Sciatic nerve (tissue), 2 donors: ENCODE measurements around the gene TMC7. TPM values are rescaled to one million over a fixed set of nuclear protein-coding genes. Genes with fewer than 3 reads are reported as not detected.
"Not testable (repeated sequence)": the region's sequence is repeated elsewhere in the genome, so short reads cannot be mapped to it uniquely, and the experiment has no call there.

Experiments used
- ATAC-seq: fragments of 200-7000 bp; cut with Tn5 transposase; one replicate; pipeline ENCODE4 v1.9.1; 2020; ENCODE audit warnings: mild to moderate bottlenecking, moderate library complexity
- DNase-seq: peaks from one replicate; pipeline ENCODE4 v3.0.0-alpha.2; 2020; ENCODE audit warnings: low spot score
- intact Hi-C: fragments of 100-400 bp; cut with DNase I; formaldehyde crosslinking; loops from one replicate; pipeline ENCODE4 v1.14.2; 2022
- total RNA-seq: library from RNA; stranded (reverse); fragmentation: NEBNext Ultra II Directional; extraction: Animal tissue kit (Norgen Biotek cat#: 25700); gene quantifications from one replicate; pipeline ENCODE4 v1.2.1, GENCODE V29; 2021
- donor health status: DM: no; HTN: no; CAD: no.
- donor health status: DM: no; HTN: no; CAD: no.

TMC7 gene
- total RNA-seq: 9.6 TPM

DNA sequence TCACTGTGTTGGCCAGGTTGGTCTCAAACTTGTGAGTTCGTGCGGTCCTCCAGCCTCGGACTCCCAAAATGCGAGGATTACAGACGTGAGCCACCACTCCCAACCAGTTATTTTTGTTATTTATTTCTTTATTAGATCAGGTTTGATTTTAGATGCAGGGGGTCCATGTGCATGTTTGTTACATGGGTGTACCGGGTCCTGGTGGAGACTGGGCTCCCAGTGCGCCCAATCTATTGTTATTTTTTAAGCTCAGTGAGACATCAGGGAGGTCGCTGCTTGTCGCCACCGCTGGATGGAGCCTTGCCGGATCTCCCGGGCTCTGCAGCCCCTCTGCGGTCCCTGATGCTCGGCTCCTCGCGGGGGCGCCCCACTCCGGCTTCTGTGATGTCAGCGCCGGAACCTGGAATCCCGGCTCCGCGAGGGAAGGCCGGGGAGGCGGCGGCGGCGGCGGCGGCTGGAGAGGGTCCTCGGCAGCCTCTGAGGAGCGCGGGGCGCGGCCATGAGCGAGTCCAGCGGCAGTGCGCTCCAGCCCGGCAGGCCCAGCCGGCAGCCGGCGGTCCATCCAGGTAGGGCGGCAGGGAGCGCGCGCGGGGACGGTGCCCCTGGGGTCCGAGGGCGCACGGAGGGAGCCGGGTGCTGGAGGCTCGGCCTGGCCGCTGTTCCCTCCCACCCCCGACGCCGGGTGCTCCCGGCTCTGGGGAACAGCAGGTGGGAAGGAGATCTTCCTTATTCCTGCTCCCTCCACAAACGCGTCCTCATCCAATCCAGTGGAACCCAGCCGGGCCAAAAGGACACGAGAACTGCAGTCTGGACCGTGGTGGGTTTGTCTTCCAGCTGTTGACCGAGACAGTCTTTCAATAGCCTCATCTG is at the start of gene TMC7:
Gene TMC7, plus strand, starts transcription at position 370 of the 870 bp plus-strand sequence. Its CDS starts 130 bp downstream, at position 500.
- intact Hi-C loops: loop anchor here (5.0 kb wide), 1 partner anchor 89 kb away; no protein-coding TSS in a partner anchor
- DNase-seq (peak; percentile 85), ATAC-seq (peak; percentile 79)

DNA sequence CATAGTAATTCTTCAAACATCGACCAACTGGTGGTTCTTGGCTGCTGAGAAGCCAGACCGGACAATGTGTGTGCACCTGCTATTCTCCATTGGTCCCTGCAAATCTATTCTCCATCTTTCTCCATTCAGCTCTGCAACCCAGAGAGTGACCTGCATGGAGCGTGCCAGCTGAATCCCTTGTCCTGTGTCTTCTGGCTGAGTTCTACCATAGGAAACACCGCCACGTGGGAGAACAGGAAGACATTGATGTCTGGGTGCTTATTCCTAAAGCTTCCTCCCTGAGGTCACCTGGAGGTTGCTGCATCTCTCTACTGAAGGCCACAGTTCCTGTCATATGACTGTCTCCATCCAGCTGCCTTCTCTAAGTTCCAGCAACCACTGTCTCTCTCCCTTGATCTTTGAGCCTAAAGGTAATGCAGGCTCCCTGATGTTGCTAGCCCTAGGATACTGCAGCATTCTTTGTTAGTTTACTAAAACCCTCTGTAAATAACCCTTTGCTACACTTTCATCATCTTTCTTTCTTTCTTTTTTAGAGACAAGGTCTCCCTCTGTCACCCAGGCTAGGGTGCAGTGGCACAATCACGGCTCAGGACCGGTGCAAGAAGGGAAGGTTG is 46.9 kb upstream of the TMC7 start:
- intact Hi-C loops: no loop called here
- no peak for DNase-seq
- no peak for ATAC-seq

DNA sequence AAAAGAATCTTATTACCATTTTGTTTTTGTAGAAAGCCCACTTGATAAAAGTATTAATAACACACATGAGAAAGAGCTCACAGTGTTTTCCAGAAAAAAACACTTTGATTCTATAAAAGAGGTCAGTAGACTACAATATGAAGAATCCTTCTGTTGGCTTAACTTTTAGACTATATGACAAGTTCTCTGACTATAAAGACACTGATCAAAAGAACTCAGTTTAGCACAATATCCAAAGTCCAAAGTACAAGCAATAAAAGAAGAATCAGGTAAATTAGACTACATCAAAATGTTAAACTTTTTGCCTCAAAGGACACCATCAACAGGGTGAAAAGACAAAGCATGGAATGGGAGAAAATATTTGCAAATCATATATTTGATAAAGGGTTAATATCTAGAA is 46.3 kb upstream of the TMC7 start:
- ATAC-seq (no peak), DNase-seq (no peak)
- intact Hi-C loops: no loop called here

DNA sequence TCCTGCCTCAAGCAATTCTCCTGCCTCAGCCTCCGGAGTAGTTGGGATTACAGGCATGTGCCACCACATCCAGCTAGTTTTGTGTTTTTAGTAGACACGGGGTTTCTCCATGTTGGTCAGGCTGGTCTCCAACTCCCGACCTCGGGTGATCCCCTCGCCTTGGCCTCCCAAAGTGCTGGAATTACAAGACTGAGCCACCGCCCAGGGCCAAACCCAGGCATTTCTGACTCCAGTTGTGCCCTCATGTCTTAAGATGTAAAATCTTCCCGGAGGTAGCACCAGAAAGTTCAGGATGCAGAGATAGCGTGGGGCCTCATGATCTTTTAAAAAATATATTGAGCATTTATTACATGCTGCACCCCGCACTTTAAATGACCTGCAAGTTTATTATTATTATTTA is 44.7 kb upstream of the TMC7 start:
- intact Hi-C loops: no loop called here
- no peak for DNase-seq

DNA sequence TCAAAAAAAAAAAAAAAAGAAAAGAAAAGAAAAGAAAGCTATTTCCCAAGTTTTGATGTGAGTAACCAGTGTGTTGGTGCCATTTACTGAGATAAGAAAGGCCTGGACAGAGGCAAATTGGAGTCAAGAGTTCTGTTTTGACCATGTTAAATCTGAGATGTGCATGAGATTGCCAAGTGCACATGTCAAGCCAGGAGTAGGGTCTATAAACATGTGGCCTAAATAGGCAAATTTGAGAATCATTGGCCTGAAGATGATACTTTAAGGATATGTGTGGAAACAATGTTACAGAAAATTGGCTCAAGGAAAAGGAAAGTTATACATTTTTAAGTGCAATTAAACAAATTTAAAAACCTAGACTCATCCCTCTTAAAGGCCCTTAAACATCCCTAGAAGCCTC is 42.3 kb upstream of the TMC7 start:
- DNase-seq: no peak
- intact Hi-C loops: no loop called here
- ATAC-seq: no peak

More for the DNA sequence above, 44.7 kb upstream of the TMC7 start:
- no peak for ATAC-seq

DNA sequence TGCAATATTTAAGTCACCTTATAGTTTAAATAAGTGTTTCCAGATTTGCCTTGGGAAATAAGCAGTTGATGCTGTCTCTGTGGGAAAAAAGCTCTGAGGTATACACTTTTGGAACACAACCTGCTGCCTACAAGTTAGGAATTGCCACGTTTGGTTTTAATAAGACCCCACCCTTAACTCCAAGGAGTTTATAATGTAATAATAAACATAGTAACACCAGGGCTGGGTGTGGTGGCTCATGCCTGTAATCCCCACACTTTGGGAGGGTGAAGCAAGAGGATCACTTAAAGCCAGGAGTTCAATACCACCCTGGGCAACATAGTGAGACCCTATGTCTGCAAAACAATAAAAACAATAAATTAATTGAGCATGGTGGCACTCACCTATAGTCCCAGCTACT is 41.7 kb upstream of the TMC7 start:
- DNase-seq (no peak), ATAC-seq (no peak)
- intact Hi-C loops: no loop called here

DNA sequence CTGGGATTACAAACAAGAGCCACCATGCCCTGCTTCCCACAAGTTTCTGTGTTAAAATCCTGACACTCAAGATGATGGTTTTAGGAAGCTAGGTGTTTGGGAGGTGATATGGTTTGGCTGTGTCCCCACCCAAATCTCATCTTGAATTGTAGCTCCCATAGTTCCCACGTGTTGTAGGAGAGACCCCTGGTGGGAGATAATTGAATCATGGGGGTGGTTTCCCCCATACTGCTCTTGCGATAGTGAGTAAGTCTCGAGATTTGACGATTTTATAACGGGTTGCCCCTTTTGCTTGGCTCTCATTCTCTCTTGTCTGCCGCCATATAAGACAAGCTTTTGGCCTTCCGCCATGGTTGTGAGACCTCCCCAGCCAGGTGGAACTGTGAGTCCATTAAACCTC is 40.3 kb upstream of the TMC7 start:
- ATAC-seq: no peak
- intact Hi-C loops: no loop called here
- no peak for DNase-seq

DNA sequence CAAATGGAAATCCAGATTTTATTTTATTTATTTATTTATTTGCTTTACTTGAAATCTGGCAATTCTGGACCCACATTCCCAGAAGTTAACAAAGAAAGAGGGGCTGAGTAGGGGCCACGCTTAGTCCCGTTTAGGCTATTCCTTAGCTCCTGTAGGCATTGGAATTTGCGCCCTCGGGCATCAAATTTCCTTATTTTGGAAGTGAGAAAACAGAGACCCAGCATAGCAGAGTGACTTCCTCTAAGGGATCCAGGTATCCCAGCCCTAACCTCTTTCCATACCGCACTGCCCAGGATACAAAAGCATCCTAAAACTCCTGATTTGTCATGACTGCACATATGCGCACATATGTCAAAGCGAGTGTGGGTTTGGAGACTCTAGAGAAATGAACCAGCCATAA is 38.5 kb upstream of the TMC7 start:
- ATAC-seq: no peak
- no peak for DNase-seq
- intact Hi-C loops: no loop called here

DNA sequence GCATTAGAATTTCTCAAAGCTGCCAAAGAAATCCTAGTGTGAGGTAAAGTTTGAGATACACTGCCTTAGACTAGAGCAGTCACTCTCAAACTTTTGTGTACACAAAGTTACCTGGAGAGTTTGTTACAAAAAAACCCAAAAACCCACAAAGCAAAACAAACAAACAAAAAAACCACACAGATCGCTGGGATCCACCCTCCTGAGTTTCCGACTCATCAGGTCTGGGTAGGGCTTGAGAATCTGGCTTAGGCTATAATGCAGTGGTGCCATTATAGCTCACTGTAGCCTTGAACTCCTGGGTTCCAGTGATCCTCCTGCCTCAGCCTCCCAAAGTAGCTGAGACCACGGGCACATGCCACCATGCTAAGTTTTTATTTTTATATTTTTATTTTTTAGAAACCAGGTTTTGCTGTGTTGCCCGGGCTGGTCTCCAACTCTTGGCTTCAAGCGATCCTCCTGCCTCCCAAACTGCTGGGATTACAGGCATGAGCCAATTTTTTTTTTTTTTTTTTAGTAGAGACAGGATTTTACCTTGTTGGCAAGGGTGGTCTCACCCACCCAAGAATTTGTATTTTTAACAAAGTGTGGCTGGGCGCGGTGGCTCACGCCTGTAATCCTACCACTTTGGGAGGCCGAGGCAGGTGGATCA is 35.2 kb upstream of the TMC7 start:
- intact Hi-C loops: no loop called here
- DNase-seq (no peak), ATAC-seq (no peak)

DNA sequence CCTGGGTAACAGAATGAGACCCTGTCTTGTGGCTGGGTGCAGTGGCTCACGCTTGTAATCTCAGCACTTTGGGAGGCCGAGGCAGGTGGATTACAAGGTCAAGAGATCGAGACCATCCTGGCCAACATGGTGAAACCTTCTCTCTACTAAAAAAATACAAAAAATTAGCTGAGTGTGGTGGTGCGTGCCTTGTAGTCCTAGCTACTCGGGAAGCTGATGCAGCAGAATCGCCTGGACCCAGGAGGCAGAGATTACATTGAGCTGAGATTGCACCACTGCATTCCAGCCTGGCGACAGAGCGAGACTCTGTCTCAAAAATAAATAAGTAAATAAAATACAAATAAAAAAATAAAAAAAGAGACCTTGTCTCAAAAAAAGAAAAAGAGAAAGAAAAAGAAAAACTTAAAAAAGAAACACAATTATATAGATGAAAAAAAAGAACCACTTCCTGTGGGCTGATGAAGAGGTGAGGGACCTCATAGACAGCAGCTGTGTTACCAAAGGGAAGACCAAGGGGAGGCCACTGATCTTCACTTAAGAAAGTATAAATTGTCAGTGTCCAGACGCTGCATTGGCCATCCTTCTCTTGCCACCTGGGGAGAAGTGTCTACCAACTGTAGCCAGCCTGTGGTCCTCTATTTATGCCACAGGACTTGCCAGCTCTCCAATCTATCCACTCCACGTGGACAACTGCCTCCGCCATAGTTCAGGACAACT is 33.1 kb upstream of the TMC7 start:
- intact Hi-C loops: no loop called here
- ATAC-seq (no peak), DNase-seq (no peak)

DNA sequence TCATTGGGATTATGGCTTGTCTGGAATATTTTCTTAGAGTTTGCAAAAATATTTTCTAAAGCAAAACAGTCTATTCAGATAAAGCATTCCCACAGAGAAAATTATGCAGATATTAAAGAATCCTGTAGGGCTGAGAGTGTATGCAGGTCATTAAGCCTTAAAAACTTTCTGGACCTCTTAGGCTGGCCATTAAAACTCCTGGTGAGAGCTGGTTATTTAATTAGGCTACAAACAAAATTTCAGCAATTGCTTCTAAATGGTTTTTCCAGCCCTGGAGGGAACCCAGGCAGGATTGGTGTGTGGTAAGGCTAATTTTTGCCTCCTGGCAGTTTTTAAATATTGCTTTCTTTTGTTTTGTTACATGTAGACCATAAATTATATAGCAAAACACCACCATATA is 30.2 kb upstream of the TMC7 start:
- DNase-seq (no peak), ATAC-seq (no peak)
- intact Hi-C loops: no loop called here

DNA sequence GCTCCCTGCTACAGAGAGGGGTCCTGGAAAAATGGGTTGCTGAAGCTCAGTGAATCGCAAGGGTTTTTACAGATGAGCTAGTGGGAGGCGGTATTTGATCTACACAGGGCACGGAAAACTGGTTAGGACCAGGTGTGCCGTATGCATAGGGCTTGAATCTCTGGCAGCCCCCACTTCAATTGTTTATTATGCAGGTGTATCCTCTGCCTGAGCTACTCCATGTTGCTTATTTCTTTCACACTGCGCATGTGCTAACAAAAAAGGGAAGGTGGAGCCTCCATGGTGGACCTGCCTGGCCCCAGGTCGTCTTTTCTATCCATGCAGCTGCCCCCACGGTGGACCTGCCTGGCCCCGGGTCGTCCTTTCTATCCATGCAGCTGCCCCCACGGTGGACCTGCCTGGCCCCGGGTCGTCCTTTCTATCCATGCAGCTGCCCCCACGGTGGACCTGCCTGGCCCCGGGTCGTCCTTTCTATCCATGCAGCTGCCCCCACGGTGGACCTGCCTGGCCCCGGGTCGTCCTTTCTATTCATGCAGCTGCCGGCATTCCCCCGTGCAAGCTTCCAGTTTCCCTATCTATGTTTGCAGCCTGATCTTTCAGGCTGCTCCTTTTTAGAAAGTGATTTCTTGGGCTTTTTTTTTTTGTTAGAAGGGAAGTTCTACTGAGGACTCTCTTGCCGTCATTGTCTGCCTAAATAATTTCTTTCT is 27.7 kb upstream of the TMC7 start:
- intact Hi-C loops, ATAC-seq, DNase-seq: not testable (repeated sequence)

DNA sequence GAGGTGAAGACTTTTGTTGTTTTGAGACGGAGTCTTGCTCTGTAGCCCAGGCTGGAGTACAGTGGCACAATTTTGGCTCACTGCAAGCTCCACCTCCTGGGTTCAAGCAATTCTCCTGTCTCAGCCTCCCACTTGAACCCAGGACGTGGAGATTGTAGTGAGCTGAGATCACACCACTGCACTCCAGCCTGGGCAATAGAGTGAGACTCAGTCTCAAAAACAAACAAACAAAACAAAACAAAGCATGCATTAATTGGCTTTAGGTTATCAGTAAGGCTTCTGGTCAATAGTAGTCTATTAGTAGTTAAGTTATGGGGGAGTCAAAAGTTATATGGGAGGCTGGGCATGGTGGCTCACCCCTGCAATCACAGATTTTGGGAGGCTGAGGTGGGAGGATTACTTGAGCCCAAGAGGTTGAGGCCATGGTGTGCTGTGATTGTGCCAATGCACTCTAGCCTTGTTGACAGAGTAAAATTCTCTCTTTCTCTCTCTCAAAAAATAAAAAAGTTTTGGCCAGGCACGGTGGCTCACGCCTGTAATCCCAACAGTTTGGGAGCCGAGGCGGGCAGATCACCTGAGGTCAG is 27.0 kb upstream of the TMC7 start:
- intact Hi-C loops, DNase-seq, ATAC-seq: not testable (repeated sequence)

DNA sequence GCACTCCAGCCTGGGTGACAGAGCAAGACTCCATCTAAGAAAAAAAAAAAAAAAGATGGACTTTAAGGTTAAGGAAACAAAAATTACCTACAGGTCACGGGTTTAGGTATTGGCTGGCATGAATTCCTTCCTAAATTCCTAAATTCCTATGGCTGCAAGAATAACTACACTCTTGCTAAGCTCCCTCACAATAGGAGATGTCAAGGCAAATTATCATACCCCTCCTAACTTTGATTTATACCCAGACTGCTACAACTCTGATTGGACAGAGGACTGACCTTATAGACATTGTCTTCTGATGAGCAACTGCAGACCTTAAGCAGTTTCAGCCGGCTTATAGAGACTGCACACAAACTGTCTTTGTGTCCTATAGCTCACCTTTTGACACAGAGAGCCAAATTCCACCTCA is 25.1 kb upstream of the TMC7 start:
- intact Hi-C loops: no loop called here
- DNase-seq: no peak
- no peak for ATAC-seq

DNA sequence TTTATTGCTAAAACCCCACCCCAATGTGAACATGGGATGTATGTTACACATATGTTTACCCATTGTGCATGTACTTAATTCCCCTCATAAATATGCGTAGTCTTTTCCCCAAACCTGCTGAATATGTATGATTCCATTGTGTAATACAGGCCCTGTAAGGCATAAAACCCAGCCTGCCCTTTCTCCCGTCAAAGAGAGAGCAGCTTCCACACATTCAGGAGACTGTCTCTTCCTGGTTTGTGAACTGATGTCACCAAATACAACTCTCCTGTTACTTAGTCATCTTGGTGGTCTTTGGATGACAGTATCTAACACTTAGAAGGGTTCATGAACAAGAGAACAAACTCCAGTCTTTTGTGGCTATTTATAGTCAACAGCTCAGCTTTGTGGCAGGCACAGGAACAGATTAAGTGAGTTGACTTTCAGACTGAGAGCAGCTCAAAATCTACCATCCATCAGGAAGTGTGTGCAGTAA is 24.7 kb upstream of the TMC7 start:
- no peak for DNase-seq
- intact Hi-C loops: no loop called here
- no peak for ATAC-seq

DNA sequence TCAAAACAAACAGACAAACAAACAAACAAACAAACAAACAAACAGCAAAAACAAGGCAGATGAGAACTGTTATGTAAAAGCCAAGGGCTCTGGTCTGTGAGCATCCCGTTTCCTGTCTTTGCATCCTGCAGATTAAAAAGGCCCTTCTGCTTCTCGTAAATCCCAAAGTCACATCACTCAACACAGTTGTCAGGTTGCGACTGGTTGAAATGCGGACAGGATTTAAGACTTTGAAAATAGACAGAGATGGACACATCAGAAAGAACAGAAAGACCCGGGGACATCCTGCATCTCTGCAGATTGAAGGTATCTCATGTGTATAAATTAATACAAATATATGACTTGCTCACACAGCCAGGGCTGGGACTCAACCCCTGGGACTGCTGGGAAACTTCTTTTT is 18.2 kb upstream of the TMC7 start:
- intact Hi-C loops: no loop called here

DNA sequence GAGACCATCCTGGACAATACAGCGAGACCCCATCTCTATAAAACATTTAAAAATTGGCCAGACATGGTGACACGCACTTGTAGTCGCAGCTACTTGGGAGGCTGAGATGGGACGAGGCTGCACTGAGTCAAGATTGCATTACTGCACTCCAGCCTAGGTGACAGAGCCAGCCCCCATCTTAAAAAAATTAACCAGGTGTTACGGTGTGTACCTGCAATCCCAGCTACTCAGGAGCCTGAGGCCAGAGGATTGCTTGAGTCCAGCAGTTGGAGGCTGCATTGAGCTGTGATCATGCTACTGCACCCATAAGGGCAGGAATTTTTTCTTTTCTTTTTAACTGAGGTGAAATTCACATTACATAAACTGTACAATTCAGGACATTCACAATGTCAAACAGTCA is 16.9 kb upstream of the TMC7 start:
- intact Hi-C loops: no loop called here
- ATAC-seq: no peak
- no peak for DNase-seq

More for the DNA sequence above, 18.2 kb upstream of the TMC7 start:
- no peak for ATAC-seq
- no peak for DNase-seq
